GM12891 (cell line): Measurements from ENCODE around the gene TBC1D22A.
A peak's percentile ranks its signal among the peaks of the same experiment; 100 is the strongest.

ENCODE experiments used
- DNase-seq: peaks from one replicate; pipeline ENCODE4 v3.0.0; 2011; ENCODE audit warnings: low spot score; ENCODE audit not compliant: insufficient read length
- FAIRE-seq: peaks from 2 replicates; lab custom pipeline; 2011; peaks lifted over from hg19 to GRCh38; lab: Jason Lieb, UNC
- PAX5 ChIP-seq: IDR thresholded peaks from 2 replicates; pipeline ENCODE4 v1.6.1; 2011; ENCODE audit warnings: low read length, moderate library complexity, mild to moderate bottlenecking; ENCODE audit not compliant: insufficient read depth, severe bottlenecking
- POLR2A ChIP-seq: IDR thresholded peaks from 2 replicates; pipeline ENCODE4 v1.6.1; 2011; ENCODE audit warnings: low read depth, low read length, control low read depth
- POLR2AphosphoS5 ChIP-seq: IDR thresholded peaks from 2 replicates; pipeline ENCODE4 v1.6.1; 2011; ENCODE audit warnings: low read depth, low read length, control low read depth
- POU2F2 ChIP-seq: IDR thresholded peaks from 2 replicates; pipeline ENCODE4 v1.6.1; 2011; ENCODE audit warnings: low read depth, mild to moderate bottlenecking, control low read depth, low read length, moderate library complexity
- SPI1 ChIP-seq: IDR thresholded peaks from 2 replicates; pipeline ENCODE4 v1.6.1; 2011; ENCODE audit warnings: low read depth, low read length, control low read depth
- TAF1 ChIP-seq: IDR thresholded peaks from 2 replicates; pipeline ENCODE4 v1.6.1; 2011; ENCODE audit warnings: low read depth, low read length, control low read depth

Gene TBC1D22A

DNA sequence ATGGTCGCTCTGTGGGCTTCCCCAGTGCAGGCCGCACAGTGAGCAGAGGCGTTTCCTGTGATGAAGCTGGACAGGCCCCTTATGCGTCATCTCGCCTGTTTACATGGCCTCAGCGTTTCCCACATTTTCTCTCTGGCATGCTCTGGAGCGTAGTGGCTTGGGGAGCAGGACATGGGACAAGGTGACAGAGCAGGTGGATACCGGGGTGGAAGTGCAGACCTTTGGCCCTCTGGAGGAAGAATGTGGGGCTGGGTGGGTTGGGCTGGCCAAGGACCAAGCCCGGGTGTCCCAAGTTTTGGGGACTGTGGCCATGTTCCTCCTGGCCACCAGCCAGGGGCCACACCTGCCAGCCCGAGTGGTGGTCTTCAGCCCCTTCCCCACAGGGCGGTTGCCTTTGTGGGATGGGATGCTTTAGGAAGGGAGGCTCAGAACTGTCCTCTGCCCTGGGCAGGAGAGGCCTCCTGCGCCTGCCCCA, 446.6 kb downstream of the TBC1D22A start:
- TF ChIP-seq TAF1 (no peak), SPI1 (no peak), POLR2AphosphoS5 (no peak), POLR2A (no peak), POU2F2 (no peak), PAX5 (no peak)
- DNase-seq (no peak), FAIRE-seq (no peak)

DNA sequence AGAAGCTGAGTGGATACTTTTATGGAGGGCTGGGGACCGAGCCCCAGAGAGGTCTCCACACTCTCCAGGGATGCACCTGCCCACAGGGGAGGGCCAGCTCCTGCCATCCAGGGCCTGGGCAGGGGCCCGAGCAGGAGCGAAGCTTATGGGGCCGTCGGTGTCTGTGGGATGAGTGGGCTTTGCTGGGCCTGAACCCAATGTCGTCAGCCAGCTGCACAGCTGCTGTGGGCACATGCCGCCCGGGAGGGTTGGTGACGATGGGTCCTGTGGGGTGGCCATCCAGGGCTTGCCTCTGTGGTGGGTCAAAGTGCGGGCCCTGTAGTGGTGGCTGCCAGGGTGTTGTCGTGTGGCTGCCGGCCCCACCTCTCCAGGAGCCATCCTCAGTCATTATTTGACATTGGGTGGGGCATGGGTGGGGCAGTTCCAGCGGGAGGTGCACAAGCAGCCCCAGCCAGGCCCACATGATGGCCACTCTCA, 447.1 kb downstream of the TBC1D22A start:
- DNase-seq (no peak), FAIRE-seq (no peak)
- TF ChIP-seq TAF1 (no peak), POLR2AphosphoS5 (no peak), POLR2A (no peak), POU2F2 (no peak), PAX5 (no peak), SPI1 (no peak)

DNA sequence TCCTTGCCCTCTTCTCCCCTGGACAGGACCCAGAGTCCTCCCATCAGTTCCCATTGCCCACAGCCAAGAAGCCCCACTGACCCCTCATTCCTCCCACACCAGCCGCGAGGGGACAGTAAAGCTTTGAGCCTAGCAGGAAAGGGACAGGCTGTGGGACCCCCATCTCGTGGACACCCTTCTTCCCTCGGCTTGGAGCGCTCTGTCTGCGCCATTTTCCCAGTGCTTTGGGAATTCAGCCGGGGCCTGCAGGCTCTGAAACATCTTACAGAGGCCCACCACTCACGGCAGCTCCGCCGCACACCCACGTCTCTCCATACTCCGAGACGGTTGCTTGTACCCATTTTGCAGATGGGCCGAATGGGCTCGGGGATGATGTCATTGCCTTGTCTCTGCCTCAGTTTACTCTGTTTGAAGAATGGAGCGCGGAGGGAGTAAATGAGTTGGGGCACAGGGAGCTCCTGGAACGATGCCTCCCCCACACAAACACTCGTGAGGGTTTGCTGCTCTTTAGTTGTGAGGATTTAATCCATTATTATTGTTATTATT, 447.7 kb downstream of the TBC1D22A start:
- DNase-seq (no peak), FAIRE-seq (no peak)
- TF ChIP-seq SPI1, result no peak

DNA sequence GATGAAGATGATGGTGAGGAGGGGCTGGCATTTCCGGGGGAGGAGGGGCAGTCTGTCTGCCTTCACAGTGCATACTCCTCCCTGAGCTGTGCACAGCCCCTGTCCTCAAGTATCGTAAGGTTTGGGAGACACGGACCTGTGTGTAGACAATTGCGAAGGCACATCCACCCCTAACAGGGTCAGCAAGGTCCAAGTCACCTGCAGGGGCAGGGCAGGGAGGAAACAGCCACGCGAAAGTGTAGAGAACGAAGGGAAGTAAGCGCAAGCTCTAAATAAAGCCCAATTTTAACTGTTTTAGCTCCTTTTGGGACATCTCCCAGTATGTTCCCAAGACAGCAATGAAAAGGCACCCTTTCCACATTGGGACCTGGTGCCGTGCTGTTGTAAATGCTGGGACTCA, 448.2 kb downstream of the TBC1D22A start:
- TF ChIP-seq SPI1, result no peak
- TF ChIP-seq POU2F2, result no peak
- TF ChIP-seq POLR2A, result no peak
- no peak for TF ChIP-seq POLR2AphosphoS5
- TF ChIP-seq TAF1, result no peak
- TF ChIP-seq PAX5, result no peak
- FAIRE-seq (no peak), DNase-seq (no peak)

DNA sequence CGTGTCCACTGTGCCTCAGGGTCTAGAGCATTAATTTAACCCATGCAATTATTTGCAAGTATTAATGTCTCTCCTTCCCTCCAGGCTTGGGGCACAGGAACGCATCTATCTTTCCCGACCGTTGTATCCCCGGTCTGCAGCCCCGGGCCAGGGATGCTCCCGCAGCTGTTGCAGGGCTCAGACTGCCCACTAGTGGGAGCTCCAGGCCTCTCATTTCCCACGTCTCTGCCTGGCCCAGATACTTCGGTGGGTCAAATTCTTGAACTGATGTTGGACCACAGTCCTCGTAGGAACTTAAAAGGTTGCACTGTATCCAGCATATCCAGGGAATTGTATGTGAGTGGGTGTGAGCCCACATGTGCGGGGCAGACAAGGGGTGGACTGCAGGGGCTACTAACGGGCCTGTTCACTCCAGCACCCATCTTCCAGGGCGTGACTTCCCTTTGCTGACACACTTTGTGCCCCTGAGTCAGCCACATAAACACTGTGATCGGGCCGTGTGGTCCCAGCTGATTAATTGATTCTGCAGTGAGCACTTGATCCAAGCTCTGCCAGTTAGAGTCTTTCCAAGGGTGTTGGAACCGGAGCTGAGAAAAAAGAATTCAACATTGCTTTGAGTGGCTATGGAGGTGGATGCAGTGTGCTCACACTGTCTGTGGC, 451.3 kb downstream of the TBC1D22A start:
- TF ChIP-seq TAF1 (no peak), POU2F2 (no peak)
- no peak for FAIRE-seq
- DNase-seq, result no peak

DNA sequence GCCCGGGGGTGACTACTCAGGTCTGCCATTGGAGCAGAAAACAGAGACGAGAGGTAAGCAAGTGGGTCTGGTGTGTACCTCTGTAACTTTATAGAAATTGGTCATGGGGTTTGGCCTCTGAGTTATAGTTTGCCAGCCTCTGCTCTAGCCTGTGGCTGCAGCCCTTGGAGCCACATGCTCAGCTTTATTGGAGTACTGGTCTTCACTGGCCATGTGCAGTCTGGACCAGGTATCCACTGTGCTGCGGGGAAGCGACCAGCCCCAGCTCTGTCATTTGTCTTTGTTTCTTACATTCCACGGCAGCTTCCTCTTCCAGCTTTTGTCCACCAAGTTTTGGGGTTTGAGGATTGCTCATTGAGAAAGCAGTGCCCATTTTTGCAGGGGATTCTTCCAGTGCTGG, 453.4 kb downstream of the TBC1D22A start:
- no peak for DNase-seq
- no peak for FAIRE-seq
- TF ChIP-seq POLR2A (no peak), PAX5 (no peak), TAF1 (no peak), POU2F2 (no peak), SPI1 (no peak), POLR2AphosphoS5 (no peak)

DNA sequence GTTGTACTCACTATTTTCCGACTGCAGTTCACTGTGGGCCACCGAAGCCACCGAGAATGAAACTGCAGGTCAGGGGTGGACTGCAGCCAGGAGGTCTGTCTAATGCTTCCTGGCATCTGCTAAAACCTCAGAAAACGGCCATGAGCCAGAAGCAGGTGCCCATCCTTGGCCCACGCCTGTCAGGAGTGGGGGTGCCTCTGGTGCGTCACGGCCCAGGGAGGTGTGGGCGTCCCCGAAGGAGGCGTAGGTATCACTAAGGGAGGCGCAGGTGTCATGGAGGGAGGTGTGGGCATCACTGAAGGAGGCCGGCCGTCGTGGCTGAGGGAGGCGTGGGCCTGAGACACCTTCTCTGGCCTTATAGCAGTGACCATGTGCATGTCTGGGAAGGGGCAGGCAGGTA, 456.2 kb downstream of the TBC1D22A start:
- TF ChIP-seq SPI1 (no peak), POLR2AphosphoS5 (no peak), POLR2A (no peak)
- no peak for DNase-seq
- no peak for FAIRE-seq

DNA sequence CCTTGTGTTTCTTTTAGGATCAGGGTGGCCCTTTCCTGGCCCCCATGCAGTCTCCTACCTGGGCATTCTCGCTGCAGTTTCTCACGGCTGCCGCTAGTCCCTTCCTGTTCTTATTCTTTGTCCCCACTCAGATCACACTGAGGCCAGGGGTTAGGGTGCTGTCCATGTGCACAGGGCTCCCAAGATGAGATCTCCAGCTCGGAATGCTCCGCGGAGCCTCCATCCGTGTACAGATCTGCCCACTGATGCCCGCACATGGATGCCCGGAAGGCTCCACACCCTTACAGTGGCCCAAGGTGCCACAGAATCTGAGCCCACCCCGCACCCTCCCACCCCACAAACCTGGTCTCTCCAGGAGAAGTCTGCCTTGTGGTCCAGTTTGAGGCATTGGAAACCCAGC, 457.3 kb downstream of the TBC1D22A start:
- FAIRE-seq, result no peak
- no peak for DNase-seq
- TF ChIP-seq SPI1, result no peak
- no peak for TF ChIP-seq POLR2A
- TF ChIP-seq PAX5, result no peak
- no peak for TF ChIP-seq POU2F2
- TF ChIP-seq POLR2AphosphoS5, result no peak
- TF ChIP-seq TAF1, result no peak

DNA sequence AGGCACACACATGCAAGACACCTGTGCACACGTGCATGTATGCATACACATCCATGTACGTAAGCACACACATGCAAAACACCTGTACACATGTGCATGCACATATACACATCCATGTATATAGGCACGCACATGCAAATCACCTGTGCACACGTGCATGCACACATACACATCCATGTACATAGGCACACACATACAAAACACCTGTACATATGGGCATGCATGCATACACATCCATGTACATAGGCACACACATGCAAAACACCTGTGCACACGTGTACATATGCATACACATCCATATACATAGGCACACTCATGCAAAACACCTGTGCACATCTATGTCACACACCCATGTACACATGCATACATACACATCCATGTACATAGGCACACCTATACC, 458.3 kb downstream of the TBC1D22A start:
- FAIRE-seq (peak; percentile 40), DNase-seq (no peak)
- TF ChIP-seq POU2F2 (no peak), TAF1 (no peak), POLR2AphosphoS5 (no peak), SPI1 (no peak), POLR2A (no peak)

DNA sequence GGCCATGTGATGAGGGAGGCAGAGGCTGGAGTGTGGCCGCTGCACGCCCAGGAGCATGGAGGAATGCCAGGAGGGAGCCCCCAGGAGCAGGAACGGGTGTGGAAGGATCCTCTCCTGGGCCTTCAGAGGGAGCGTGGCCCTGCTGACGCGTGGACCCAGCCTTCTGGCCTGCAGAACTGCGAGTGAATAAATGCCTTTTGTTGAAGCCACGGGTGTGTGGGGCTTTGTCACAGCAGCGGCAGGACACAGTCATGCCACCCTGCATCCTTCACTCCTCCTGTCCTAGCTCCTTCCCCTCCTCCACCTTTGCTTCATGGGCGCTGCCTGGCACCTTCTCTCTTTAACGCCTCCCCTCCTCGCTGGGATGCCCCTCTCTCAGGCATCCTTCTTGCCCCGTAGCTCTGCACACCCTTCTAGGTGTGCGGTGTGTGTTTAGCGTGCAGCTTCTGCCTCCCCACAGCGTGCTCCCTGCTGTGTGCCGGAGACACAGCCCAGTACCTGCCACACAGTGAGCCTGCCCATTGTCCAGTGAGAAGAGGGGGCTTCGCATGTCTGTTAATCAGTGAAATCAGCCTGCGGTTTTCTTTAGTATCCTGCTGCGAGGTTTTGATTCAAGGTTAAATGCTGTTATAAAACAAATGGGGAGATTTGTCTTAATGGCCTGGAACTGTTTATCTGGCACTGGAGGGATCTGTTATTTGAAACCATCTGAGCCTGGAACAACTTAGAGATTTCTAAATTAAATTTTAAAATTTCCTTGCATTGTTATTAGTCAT, 459.6 kb downstream of the TBC1D22A start:
- TF ChIP-seq POLR2AphosphoS5 (no peak), TAF1 (no peak), POLR2A (no peak)
- no peak for DNase-seq
- FAIRE-seq, result no peak
